Measurements from ENCODE around the gene USP32. TPM values are rescaled to one million over a fixed set of nuclear protein-coding genes. Genes with fewer than 3 reads are reported as not detected.

The USP32 gene
- total and polyA plus RNA-seq, 2 donors (not counting 1 experiment from before 2014, with no cell fraction given): 7.7 to 48.8 TPM

GRCh38 chr17:60390925-60391470 is 935 bp downstream of the USP32 start:
- H3K4me1 Mint-ChIP-seq: peaks cover 65% of the 10 kb centered on the region
- Histone ChIP-seq H3K27me3 (replicated peaks in 1 of 4; ENCODE audit: control extremely low read depth in 1 of 4, control insufficient read depth in 3 of 4, insufficient read depth in 4 of 4, low read length in 3 of 4) (no peaks in the 10 kb centered on the region), H3K9ac (ENCODE audit: low read length) (peak overlapping the region; percentile 93), H4K20me1 (ENCODE audit: control insufficient read depth, insufficient read depth, low read length, poor library complexity, severe bottlenecking) (no peaks in the 10 kb centered on the region), H3K9me3 (ENCODE audit: control extremely low read depth in 1 of 3, control insufficient read depth in 2 of 3, insufficient read depth in 1 of 3, low read length in 2 of 3) (no peaks in the 10 kb centered on the region), H3K4me1 (ENCODE audit: control insufficient read depth in 2 of 2, insufficient read depth in 2 of 2, low read length in 2 of 2) (peaks cover 37 to 38% of the 10 kb centered on the region in 2 donors), H3K4me2 (replicated peaks; ENCODE audit: low read depth, low read length, poor library complexity, severe bottlenecking) (peak overlapping the region; percentile 92), H3K27ac (ENCODE audit: low read length in 2 of 2) (peak overlapping the region; percentile 92 to 96), H2AFZ (ENCODE audit: insufficient read depth, low read depth, low read length, poor library complexity, severe bottlenecking) (peak overlapping the region; percentile 97), H3K79me2 (ENCODE audit: control insufficient read depth, insufficient read depth, low read length) (peaks cover 58% of the 10 kb centered on the region), H3K36me3 (replicated peaks in 1 of 2; ENCODE audit: control extremely low read depth in 1 of 2, control insufficient read depth in 1 of 2, extremely low read depth in 1 of 2, insufficient read depth in 2 of 2, low read length in 1 of 2) (no peaks in the 10 kb centered on the region), H3K4me3 (ENCODE audit: control extremely low read depth in 1 of 5, extremely low read depth in 1 of 5, insufficient read depth in 1 of 5, low read depth in 2 of 5, low read length in 4 of 5) (peak overlapping the region; percentile 52 to 95 (median 86))
- no peaks in the 10 kb centered on the region for H3K27me3 Mint-ChIP-seq
- peak overlapping the region; percentile 96 for H3K4me3 Mint-ChIP-seq
- ATAC-seq (ENCODE audit: low read depth): no peak
- ChIA-PET POLR2A (interaction anchor here (1.0 to 1.5 kb wide), 3 partner anchors 13 to 30 kb away, joined by 3 to 6 read pairs (median 5); no protein-coding TSS in a partner anchor), CTCF (interaction anchor here (1.0 to 1.4 kb wide), 3 partner anchors 18 to 31 kb away, joined by 3 to 8 read pairs (median 4); partner anchors contain the start of gene CHCT1)
- TF ChIP-seq, protein P1, sequence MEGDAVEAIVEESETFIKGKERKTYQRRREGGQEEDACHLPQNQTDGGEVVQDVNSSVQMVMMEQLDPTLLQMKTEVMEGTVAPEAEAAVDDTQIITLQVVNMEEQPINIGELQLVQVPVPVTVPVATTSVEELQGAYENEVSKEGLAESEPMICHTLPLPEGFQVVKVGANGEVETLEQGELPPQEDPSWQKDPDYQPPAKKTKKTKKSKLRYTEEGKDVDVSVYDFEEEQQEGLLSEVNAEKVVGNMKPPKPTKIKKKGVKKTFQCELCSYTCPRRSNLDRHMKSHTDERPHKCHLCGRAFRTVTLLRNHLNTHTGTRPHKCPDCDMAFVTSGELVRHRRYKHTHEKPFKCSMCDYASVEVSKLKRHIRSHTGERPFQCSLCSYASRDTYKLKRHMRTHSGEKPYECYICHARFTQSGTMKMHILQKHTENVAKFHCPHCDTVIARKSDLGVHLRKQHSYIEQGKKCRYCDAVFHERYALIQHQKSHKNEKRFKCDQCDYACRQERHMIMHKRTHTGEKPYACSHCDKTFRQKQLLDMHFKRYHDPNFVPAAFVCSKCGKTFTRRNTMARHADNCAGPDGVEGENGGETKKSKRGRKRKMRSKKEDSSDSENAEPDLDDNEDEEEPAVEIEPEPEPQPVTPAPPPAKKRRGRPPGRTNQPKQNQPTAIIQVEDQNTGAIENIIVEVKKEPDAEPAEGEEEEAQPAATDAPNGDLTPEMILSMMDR (IDR thresholded peaks at IDR 0.05): no peak
- TF ChIP-seq EZH2 (IDR thresholded peaks at IDR 0.05; ENCODE audit: borderline replicate concordance, insufficient read depth, low read depth, low read length, poor library complexity, severe bottlenecking): no peak
- DNase-seq: peak; percentile 46
- no peaks in the 10 kb centered on the region for H3K9me3 Mint-ChIP-seq (ENCODE audit: insufficient read depth)
- intact Hi-C loops (cut with micrococcal nuclease): loop anchor here (5.0 kb wide), 2 partner anchors 299 to 499 kb away; partner anchors contain the start of genes RPS6KB1 and TUBD1
- peak overlapping the region; percentile 97 for H3K27ac Mint-ChIP-seq
- 0% methylated on average over 13 of the region's 15 CpGs for WGBS (ENCODE audit: insufficient coverage)

DNA sequence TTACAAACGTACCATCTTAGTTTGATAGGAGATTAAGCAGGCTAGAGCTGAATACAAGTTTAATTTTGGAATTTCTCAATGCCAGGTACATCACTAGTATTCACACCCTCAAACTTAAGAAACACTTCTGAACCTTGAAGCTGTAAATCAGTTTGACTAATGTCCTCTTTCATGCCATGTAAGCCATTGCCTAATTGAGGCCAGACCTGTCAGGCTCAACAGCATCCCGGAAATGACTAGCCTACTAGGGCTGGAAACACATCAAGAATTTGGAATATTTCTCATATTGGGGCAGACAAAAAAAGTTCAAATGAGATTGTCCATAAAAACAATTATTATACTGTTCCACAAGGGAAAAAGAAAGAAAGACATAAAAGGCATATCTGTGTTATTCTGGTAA is 1.7 kb downstream of the USP32 start:
- H3K36me3 ChIP-seq (replicated peaks in 1 of 2; ENCODE audit: control extremely low read depth in 1 of 2, control insufficient read depth in 1 of 2, extremely low read depth in 1 of 2, insufficient read depth in 2 of 2, low read length in 1 of 2): no peaks in the 10 kb centered on the region
- no CpG with 5 or more reads among the region's 2 CpGs for WGBS (ENCODE audit: insufficient coverage)
- POLR2A ChIA-PET: interaction anchor here (0.7 to 1.5 kb wide), 2 partner anchors 10 to 31 kb away, joined by 3 to 5 read pairs; no protein-coding TSS in a partner anchor
- ATAC-seq (ENCODE audit: low read depth) (no peak), DNase-seq (no peak)
- no peaks in the 10 kb centered on the region for H4K20me1 ChIP-seq (ENCODE audit: control insufficient read depth, insufficient read depth, low read length, poor library complexity, severe bottlenecking)
- H3K4me2 ChIP-seq (replicated peaks; ENCODE audit: low read depth, low read length, poor library complexity, severe bottlenecking): peak overlapping the region; percentile 92
- H3K9ac ChIP-seq (ENCODE audit: low read length): peak overlapping the region; percentile 93
- peak overlapping the region; percentile 96 for H3K4me3 Mint-ChIP-seq
- H3K27me3 ChIP-seq (replicated peaks in 1 of 4; ENCODE audit: control extremely low read depth in 1 of 4, control insufficient read depth in 3 of 4, insufficient read depth in 4 of 4, low read length in 3 of 4): no peaks in the 10 kb centered on the region
- no peak overlapping the region for H2AFZ ChIP-seq (ENCODE audit: insufficient read depth, low read depth, low read length, poor library complexity, severe bottlenecking)
- peak overlapping the region; percentile 97 for H3K27ac Mint-ChIP-seq
- no peaks in the 10 kb centered on the region for H3K9me3 Mint-ChIP-seq (ENCODE audit: insufficient read depth)
- H3K4me3 ChIP-seq (ENCODE audit: control extremely low read depth in 1 of 5, extremely low read depth in 1 of 5, insufficient read depth in 1 of 5, low read depth in 2 of 5, low read length in 4 of 5): peak overlapping the region in 2 of 5 experiments; percentile 52 to 95
- no peak for TF ChIP-seq EZH2 (IDR thresholded peaks at IDR 0.05; ENCODE audit: borderline replicate concordance, insufficient read depth, low read depth, low read length, poor library complexity, severe bottlenecking)
- no peaks in the 10 kb centered on the region for H3K27me3 Mint-ChIP-seq
- H3K27ac ChIP-seq (ENCODE audit: low read length in 2 of 2): no peak overlapping the region
- CTCF ChIA-PET: interaction anchor here (0.8 to 2.0 kb wide), 3 partner anchors 17 to 33 kb away, joined by 3 to 4 read pairs (median 3); no protein-coding TSS in a partner anchor
- no peaks in the 10 kb centered on the region for H3K9me3 ChIP-seq (ENCODE audit: control extremely low read depth in 1 of 3, control insufficient read depth in 2 of 3, insufficient read depth in 1 of 3, low read length in 2 of 3)
- peaks cover 66% of the 10 kb centered on the region for H3K79me2 ChIP-seq (ENCODE audit: control insufficient read depth, insufficient read depth, low read length)
- intact Hi-C loops (cut with micrococcal nuclease): loop anchor here (5.0 kb wide), 2 partner anchors 298 to 498 kb away; partner anchors contain the start of genes RPS6KB1 and TUBD1
- peaks cover 63% of the 10 kb centered on the region for H3K4me1 Mint-ChIP-seq
- H3K4me1 ChIP-seq (ENCODE audit: control insufficient read depth in 2 of 2, insufficient read depth in 2 of 2, low read length in 2 of 2): peaks cover 31 to 33% of the 10 kb centered on the region in 2 donors

All from B cell (primary cell).